NCI-H69 (cell line): ENCODE data around the gene MCEE.

Experiments used
- DNase-seq: peaks from one replicate; lab custom pipeline; 2025; lab: John Stamatoyannopoulos, UW

MCEE gene

GRCh38 chr2:71082402-71083252 lies 47.4 kb downstream of the MCEE start:
- DNase-seq = no peak

GRCh38 chr2:71078624-71079023 lies 51.4 kb downstream of the MCEE start:
- DNase-seq = no peak

GRCh38 chr2:71074893-71075395 lies 55.1 kb downstream of the MCEE start:
- DNase-seq = no peak

- no peak for DNase-seq
Observed at GRCh38 chr2:71073475-71073874, 56.6 kb downstream of the MCEE start.

GRCh38 chr2:71072492-71072891 lies 57.5 kb downstream of the MCEE start:
- DNase-seq = no peak

- DNase-seq = no peak
Observed at GRCh38 chr2:71071681-71072398, 58.2 kb downstream of the MCEE start.

- no peak for DNase-seq
Observed at GRCh38 chr2:71070294-71071093, 59.5 kb downstream of the MCEE start.

GRCh38 chr2:71069376-71069775 lies 60.7 kb downstream of the MCEE start:
- DNase-seq = no peak

GRCh38 chr2:71068218-71069035 lies 61.6 kb downstream of the MCEE start, which contains the start of gene NAGK:
NAGK (plus strand) TSS chr2:71068648; CDS start chr2:71068684, 36 bp downstream.
- peak; percentile 93 for DNase-seq

GRCh38 chr2:71067567-71068217 lies 62.3 kb downstream of the MCEE start:
- DNase-seq = peak; percentile 49

- no peak for DNase-seq
Observed at GRCh38 chr2:71066856-71067255, 63.2 kb downstream of the MCEE start.

- no peak for DNase-seq
Observed at GRCh38 chr2:71064754-71065621, 65.0 kb downstream of the MCEE start.

- DNase-seq = no peak
Observed at GRCh38 chr2:71064110-71064611, 65.9 kb downstream of the MCEE start.

- no peak for DNase-seq
Observed at GRCh38 chr2:71063216-71063615, 66.8 kb downstream of the MCEE start.

GRCh38 chr2:71060871-71061270 lies 69.2 kb downstream of the MCEE start:
- DNase-seq = no peak

GRCh38 chr2:71060211-71060610 lies 69.8 kb downstream of the MCEE start:
- DNase-seq = no peak
